ENCODE data around the gene PRKCI. TPM values are rescaled to one million over a fixed set of nuclear protein-coding genes. Genes with fewer than 3 reads are reported as not detected.

Gene PRKCI
- total RNA-seq, 1 experiment from 2014 or later: 90.6 TPM

DNA sequence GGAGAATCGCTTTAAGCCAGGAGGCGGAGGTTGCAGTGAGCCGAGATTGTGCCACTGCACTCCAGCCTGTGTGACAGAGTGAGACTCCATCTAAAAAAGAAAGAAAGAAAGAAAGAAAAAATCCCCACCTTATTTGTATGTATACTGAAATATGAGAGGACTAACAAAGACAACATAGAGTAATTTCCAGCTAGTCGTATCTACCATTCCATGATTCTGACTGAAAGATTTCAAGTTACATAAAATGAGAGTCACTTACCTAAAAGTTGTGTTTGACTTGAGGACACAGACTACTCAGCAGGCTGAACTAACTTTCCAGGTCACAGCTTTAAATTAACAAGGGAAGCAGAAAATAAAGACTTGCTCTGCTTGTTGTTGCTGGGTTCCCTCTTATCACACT lies 18.8 kb upstream of the PRKCI start (continued):
- TF ChIP-seq FOXP4 (CRISPR knock-in tag; IDR thresholded peaks at IDR 0.05) (no peak), ETV6 (CRISPR knock-in tag; IDR thresholded peaks at IDR 0.05) (no peak), ZMAT4 (CRISPR knock-in tag; IDR thresholded peaks at IDR 0.05) (no peak), ZBTB43 (CRISPR knock-in tag; IDR thresholded peaks at IDR 0.05) (no peak), SMAD3 (CRISPR knock-in tag; IDR thresholded peaks at IDR 0.05; ENCODE audit: borderline replicate concordance) (no peak), ZNF232 (CRISPR knock-in tag; IDR thresholded peaks at IDR 0.05) (no peak), NFYB (CRISPR knock-in tag; conservative IDR thresholded peaks at IDR 0.05; ENCODE audit: low read depth) (no peak)
- TF ChIP-seq, protein P1, sequence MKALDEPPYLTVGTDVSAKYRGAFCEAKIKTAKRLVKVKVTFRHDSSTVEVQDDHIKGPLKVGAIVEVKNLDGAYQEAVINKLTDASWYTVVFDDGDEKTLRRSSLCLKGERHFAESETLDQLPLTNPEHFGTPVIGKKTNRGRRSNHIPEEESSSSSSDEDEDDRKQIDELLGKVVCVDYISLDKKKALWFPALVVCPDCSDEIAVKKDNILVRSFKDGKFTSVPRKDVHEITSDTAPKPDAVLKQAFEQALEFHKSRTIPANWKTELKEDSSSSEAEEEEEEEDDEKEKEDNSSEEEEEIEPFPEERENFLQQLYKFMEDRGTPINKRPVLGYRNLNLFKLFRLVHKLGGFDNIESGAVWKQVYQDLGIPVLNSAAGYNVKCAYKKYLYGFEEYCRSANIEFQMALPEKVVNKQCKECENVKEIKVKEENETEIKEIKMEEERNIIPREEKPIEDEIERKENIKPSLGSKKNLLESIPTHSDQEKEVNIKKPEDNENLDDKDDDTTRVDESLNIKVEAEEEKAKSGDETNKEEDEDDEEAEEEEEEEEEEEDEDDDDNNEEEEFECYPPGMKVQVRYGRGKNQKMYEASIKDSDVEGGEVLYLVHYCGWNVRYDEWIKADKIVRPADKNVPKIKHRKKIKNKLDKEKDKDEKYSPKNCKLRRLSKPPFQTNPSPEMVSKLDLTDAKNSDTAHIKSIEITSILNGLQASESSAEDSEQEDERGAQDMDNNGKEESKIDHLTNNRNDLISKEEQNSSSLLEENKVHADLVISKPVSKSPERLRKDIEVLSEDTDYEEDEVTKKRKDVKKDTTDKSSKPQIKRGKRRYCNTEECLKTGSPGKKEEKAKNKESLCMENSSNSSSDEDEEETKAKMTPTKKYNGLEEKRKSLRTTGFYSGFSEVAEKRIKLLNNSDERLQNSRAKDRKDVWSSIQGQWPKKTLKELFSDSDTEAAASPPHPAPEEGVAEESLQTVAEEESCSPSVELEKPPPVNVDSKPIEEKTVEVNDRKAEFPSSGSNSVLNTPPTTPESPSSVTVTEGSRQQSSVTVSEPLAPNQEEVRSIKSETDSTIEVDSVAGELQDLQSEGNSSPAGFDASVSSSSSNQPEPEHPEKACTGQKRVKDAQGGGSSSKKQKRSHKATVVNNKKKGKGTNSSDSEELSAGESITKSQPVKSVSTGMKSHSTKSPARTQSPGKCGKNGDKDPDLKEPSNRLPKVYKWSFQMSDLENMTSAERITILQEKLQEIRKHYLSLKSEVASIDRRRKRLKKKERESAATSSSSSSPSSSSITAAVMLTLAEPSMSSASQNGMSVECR (CRISPR knock-in tag; IDR thresholded peaks at IDR 0.05; ENCODE audit: borderline replicate concordance): no peak
- TF ChIP-seq, protein P2, sequence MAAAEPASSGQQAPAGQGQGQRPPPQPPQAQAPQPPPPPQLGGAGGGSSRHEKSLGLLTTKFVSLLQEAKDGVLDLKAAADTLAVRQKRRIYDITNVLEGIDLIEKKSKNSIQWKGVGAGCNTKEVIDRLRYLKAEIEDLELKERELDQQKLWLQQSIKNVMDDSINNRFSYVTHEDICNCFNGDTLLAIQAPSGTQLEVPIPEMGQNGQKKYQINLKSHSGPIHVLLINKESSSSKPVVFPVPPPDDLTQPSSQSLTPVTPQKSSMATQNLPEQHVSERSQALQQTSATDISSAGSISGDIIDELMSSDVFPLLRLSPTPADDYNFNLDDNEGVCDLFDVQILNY (CRISPR knock-in tag; IDR thresholded peaks at IDR 0.05): no peak
- TF ChIP-seq, protein P3, sequence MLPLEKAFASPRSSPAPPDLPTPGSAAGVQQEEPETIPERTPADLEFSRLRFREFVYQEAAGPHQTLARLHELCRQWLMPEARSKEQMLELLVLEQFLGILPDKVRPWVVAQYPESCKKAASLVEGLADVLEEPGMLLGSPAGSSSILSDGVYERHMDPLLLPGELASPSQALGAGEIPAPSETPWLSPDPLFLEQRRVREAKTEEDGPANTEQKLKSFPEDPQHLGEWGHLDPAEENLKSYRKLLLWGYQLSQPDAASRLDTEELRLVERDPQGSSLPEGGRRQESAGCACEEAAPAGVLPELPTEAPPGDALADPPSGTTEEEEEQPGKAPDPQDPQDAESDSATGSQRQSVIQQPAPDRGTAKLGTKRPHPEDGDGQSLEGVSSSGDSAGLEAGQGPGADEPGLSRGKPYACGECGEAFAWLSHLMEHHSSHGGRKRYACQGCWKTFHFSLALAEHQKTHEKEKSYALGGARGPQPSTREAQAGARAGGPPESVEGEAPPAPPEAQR (CRISPR knock-in tag; IDR thresholded peaks at IDR 0.05): no peak
- TF ChIP-seq, protein P4, sequence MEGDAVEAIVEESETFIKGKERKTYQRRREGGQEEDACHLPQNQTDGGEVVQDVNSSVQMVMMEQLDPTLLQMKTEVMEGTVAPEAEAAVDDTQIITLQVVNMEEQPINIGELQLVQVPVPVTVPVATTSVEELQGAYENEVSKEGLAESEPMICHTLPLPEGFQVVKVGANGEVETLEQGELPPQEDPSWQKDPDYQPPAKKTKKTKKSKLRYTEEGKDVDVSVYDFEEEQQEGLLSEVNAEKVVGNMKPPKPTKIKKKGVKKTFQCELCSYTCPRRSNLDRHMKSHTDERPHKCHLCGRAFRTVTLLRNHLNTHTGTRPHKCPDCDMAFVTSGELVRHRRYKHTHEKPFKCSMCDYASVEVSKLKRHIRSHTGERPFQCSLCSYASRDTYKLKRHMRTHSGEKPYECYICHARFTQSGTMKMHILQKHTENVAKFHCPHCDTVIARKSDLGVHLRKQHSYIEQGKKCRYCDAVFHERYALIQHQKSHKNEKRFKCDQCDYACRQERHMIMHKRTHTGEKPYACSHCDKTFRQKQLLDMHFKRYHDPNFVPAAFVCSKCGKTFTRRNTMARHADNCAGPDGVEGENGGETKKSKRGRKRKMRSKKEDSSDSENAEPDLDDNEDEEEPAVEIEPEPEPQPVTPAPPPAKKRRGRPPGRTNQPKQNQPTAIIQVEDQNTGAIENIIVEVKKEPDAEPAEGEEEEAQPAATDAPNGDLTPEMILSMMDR (IDR thresholded peaks at IDR 0.05): no peak

DNA sequence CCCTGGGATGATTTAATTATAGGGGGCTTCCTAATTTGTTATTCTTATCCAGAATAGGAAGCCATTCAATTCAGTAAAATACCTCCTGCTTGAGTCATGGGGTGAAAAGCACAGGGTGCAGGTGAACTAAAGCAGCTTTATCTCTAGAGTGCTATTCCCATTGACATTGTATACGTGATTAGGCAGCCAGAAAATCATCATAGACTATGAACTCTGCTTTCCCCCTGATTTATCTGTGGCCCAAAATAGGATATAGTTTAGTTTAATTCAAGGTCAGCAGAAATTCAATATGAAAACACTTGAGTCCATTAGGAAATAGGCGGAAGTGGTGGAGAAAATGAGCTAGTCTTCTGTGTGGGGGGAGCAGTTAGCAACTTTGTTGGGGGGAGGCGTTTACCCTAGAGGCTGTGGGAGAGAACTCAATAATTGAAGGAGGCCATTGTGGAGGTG lies 18.2 kb upstream of the PRKCI start:
- ATAC-seq (no peak), DNase-seq (ENCODE audit: low spot score) (no peak)
- POLR2A ChIA-PET: interaction anchor here (0.6 kb wide), 1 partner anchor 398 kb away, joined by 5 read pairs; no protein-coding TSS in a partner anchor
- no peaks in the 10 kb centered on the region for H3K36me3 Mint-ChIP-seq
- no peak for TF ChIP-seq ZNF396 (CRISPR knock-in tag; IDR thresholded peaks at IDR 0.05; ENCODE audit: borderline replicate concordance)
- TF ChIP-seq, protein P5, sequence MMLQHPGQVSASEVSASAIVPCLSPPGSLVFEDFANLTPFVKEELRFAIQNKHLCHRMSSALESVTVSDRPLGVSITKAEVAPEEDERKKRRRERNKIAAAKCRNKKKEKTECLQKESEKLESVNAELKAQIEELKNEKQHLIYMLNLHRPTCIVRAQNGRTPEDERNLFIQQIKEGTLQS (CRISPR knock-in tag; conservative IDR thresholded peaks at IDR 0.05): no peak
- TF ChIP-seq EMX1 (CRISPR knock-in tag; IDR thresholded peaks at IDR 0.05): no peak
- H3K27ac Mint-ChIP-seq: no peak overlapping the region
- no peaks in the 10 kb centered on the region for H3K9me3 Mint-ChIP-seq
- CTCF ChIA-PET: interaction anchor here (0.6 to 1.0 kb wide), 4 partner anchors 67 to 391 kb away, joined by 3 to 5 read pairs (median 3); partner anchors contain the start of genes LRRC34 and LRRIQ4
- H3K4me3 Mint-ChIP-seq: no peak overlapping the region
- peaks cover 10% of the 10 kb centered on the region for H3K4me1 Mint-ChIP-seq
- H3K27me3 Mint-ChIP-seq (ENCODE audit: low read depth): no peaks in the 10 kb centered on the region; the same call in 1 of the 2 replicates

Data from WTC11 (cell line).